Measurements from ENCODE around the gene CDC26.
"Not testable (repeated sequence)": the region's sequence is repeated elsewhere in the genome, so short reads cannot be mapped to it uniquely, and the experiment has no call there.

The CDC26 gene

DNA sequence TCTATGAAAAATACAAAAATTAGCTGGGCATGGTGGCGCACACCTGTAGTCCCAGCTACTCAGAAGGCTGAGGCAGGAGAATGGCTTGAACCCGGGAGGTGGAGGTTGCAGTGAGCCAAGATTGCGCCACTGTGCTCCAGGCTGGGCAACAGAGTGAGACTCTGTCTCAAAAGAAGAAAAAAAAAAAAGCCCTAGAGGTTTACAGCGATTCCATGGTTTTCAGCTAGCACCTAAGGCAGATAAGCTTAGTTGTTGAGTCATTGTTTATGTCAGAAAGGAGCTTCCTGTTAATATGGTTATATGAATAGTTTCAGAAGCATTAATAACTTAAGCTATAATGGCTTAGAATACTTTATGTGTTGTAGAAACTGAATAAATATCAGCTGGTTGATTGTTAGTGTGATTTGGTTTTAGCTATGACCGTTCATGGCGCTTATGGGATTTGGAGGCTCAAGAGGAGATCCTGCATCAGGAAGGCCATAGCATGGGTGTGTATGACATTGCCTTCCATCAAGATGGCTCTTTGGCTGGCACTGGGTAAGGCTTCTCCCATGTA lies 14.8 kb upstream of the CDC26 start:
- DNase-seq, result no peak

DNA sequence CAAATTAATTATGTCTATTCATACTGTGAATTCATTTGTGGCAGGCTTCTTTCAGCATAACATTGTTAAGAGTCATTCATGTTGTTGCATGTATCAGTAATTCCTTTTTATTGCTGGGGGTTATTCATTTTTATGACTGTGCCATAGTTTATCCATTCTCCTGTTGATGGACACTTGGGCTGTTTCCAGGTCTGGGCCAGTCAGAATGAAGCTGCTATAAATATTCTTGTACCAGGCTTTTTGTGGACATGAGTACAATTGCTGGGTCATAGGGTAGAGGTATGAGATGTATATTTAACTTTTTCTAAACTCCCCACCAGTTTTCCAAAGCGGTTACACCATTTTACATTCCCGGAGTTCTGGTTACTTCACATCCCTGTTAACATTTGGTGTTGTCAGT lies 13.7 kb upstream of the CDC26 start:
- DNase-seq, result no peak

DNA sequence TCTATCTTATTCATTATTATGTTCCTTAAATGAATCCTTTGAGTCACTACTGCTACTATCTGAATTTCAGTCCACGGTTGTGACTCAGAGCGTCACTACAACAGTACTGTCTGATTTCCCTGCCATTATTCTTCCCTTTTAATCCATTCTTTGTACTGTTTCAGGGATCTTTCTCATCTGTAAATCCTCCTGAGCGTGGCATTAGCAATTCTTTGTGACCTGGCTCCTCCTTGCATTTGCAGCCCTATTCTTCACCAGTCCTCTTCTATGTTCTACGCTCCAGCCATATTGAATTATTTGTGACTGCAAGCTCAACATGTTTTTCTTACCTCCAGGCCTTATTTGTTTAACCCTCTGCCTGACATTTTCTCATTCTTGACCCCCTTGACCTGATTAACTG lies 6.0 kb upstream of the CDC26 start:
- DNase-seq, result no peak

DNA sequence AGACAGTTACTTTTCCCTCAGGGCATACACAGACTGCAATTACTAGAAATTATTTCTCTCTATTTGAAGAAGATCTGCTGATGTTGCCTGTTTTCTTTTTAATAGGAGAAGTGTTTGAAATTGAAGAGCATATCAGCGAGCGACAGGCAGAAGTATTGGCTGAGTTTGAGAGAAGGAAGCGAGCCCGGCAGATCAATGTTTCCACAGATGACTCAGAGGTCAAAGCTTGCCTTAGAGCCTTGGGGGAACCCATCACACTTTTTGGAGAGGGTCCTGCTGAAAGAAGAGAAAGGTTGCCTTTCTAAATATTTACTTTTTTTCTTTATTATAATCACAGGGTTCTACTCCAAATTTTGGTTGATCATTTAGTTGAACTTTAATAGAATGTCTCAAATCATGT lies 3.5 kb upstream of the CDC26 start:
- no peak for DNase-seq

DNA sequence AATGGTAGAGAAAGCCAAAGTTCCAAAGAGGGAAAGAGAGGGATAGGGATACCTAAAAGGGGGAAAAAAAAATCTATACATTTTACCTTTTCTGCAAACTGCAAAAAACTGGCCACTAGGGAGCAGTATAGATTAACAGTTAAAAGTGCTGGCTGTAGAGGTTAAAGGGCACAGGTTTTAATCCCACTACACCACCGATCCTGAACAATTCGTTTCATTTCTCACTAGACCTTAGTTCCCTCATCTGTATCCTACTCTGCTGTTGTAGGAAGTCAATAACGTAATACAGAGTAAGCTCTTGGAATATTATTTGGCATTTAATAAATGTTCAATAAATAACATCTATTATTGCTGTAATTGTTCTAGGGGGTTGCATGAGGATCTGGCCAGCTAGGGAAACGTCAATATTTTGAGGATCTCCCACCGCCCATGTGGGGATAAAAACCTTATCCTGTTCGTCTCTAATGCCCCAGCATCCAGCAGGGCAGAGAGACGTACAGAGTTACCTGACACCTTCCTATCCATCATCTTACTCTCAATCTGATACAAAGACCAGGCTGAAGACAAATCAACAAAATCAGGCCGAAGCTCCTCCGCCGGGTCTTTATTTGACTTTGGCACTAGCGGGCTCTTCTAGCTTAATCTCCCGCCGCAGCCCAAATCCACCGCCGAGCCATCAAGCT lies 757 bp downstream of the CDC26 start:
- peak; percentile 61 to 65 for DNase-seq

DNA sequence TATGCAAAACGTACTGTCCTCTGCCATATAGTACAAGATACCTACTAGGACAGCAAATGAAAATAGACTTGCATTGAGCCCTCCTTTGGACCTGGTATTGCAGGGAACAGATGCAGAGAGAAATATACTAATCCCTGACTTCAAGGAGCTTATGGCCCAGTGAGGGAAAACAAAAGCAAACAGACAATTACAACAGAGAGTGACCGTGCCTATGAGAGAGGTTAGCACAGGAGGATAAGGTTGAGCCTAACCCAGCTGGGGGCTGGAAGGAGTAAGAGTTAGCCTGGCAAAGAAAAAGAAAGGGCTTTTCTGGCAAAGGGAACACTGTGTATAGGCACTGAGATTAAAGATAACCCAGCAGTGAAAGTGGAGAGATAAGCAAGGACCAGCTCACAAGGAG lies 5.5 kb downstream of the CDC26 start:
- no peak for DNase-seq

DNA sequence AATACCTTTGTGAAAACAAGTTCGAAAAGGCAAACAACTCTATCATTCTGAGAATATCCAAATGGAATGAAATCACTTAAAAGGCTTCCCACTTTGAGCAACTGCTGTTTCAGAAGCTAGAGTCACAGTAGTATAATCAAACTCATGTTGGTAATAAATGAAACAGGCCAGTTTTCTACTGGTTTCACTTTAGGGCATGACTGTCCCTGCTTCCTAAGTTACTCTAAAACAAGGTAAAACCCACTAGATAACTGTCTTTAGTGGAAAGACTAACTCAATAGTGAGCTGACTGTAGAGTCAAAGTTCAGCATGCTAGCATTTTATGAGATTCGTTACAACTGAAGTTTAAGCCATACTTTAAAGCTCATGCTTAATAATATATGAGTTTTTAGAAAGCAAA lies 6.0 kb downstream of the CDC26 start:
- no peak for DNase-seq

DNA sequence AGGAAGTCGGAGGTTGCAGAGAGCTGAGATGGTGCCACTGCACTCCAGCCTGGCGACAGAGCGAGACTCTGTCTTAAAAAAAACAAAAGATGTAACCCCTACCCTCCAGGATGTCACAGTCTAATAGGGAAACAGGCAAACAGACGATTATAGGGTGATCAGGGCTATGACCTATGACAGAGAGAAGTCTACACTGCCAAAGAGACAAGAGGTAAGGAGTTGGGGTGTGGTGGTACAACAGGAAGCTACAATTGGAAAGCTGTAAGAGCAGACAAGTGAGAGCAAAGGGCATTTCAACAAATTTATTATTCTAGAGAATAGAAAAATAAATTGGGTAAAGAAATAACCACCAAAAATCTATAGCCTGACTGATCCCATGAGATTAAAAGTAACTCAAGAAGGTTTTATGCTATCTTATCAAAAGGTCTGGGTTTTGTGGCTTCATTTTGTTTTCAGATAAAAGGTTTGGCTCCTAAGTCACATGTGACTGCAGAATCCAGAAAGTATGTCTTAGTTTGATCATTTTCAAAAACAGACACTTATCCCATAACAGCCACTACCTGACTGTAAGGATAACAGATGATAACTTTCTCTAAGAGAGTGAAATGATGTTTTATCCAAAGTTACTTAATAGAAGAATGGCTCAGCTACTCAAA lies 7.3 kb downstream of the CDC26 start:
- no peak for DNase-seq

DNA sequence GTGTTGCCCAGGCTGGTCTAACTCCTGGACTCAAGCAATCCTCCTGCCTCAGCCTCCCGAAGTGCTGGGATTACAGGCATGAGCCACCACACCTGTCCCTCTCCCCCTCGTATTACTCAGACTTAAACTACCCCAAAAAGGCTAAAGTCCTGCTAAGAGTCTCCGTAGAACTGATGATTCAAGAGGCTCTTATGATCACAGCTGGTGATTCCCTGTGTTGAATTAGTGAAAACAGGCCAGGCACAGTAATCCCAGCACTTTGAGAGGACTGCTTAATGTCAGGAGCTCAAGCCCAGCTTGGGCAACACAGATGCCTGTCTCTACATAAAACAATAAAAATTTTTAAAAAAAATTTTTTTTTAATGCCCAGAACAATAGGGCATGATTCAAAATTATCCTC lies 9.2 kb downstream of the CDC26 start:
- DNase-seq, result no peak

DNA sequence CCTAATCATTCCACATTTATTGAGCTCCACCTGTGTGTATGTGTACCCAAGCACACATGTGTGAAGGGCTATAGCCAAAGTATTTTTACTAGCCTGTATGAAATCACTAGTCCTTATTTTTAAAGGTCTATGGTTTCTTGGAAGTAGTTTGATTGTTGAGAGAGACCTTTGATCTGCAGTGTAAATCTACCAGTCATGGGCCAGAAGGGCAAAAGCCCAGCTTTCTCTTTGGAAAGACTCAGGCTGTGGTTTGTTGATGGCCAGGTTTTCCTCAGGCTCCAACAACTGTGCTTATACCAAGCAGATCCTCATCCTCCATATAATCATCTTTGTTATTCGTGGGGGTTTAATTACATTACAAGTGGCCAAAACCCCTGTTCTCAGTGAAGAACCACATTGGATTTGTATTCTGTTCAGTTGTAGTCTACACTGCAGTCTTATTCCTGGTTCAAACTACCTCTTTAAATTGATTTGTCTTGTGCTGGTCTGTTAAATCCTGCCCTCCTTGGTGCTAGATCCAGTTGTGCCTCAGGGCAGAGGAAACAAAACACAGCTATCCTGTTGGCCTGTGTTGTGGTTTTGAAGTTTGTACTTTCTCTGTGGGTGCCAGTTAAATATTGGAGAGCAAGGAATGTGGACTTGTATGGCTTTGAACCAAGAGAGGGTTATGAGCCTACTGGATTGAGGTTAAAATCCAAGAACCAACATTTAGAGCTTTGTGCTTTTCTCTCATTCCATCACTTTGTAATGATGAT lies 13.3 kb downstream of the CDC26 start:
- no peak for DNase-seq

DNA sequence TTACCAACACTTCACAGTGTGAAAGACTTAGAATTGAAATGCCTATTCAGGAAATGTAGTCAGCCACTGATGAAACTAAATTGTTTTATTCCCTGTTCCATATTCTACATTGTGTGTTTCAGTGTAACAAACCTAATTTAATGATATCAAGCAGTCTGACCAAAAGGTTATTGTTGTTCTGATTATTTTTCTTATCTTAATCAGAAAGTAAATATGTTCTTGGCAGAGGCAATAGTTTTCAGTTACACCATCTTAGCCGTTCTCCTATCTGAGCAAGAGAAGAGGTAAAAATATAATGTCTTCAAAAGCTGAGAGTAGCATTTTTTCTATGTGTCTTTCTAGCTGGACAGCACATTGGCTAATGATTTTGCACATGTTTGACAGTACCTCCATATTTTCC lies 17.1 kb downstream of the CDC26 start:
- no peak for DNase-seq

DNA sequence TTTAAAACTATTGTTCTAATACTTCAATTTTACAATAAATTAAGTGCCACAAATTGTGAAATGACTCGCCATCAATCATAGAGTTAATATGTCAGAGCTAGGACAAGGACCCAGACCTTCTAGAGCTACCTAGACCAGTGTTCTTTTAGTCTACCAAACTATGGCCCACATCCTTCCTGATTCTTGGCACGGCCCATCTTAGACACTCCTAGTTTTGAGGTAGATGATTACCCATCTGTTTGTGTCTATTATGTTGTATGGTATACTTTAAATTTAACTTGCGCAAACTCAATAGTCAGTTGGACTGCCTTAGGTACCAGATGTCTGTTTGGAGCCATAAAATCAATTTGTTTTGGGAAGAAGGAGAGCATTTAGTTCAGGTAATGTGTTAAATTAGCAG lies 17.5 kb downstream of the CDC26 start:
- DNase-seq, result no peak

DNA sequence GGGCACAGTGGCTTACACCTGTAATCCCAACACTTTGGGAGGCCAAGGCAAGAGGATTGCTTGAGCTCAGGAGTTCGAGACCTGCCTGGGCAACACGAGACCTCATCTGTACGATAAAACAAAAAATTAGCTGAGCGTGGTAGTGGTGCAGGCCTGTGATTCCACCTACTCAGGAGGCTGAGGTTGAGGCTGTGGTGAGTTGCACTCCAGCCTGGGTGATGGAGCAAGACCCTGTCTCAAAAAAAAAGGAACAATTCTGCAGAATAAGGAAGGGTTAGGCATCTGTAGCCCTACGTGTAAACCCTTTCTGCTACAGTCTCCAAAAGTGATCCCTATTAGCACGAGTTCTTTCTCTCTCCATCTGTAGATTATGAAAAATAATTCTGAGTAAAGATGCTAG lies 19.9 kb downstream of the CDC26 start:
- DNase-seq, result no peak

DNA sequence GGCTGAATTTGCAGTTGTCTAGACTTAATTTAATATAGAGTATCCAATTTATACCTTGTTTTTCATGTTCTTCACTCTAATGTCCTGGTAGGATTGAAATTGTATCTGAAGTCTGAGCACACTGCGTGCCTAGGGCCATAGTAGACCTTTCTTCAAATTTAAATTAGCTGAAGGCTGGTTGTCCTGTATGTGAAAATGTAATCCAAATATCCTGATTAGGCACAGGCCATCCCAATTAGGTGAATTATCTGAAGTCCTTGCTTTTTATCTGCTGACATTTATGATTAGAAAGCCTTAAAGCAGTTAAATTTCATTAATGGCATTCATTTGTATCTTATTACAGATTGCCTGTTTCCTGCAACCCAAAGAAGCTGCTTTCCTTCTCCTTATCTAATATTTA lies 20.4 kb downstream of the CDC26 start:
- DNase-seq, result no peak

DNA sequence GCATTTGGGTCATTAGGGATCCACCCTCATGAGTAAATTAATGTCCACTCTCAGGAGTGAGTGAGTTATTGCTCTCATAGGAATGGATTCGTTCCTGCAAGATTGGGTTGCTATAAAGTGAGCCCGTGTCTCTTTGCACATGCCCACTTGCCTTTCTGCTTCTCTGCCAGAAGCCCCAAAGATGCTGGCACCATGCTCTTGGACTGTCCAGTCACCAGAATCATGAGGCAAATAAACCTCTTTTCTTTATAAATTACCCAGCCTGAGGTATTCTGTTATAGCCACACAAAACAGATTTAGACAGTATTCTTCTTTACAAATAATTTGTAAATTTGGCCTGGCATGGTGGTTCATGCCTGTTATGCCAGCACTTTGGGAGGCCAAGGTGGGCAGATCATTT lies 24.6 kb downstream of the CDC26 start:
- no peak for DNase-seq

DNA sequence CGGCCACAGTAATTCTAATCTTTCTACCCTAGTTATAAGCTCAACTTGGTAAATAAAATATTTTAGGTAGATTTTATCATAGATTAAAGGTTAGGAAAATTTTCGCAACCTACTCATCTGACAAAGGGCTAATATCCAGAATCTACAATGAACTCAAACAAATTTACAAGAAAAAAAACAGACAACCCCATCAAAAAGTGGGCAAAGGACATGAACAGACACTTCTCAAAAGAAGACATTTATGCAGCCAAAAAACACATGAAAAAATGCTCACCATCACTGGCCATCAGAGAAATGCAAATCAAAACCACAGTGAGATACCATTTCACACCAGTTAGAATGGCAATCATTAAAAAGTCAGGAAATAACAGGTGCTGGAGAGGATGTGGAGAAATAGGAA lies 25.7 kb downstream of the CDC26 start:
- not testable (repeated sequence) for DNase-seq

DNA sequence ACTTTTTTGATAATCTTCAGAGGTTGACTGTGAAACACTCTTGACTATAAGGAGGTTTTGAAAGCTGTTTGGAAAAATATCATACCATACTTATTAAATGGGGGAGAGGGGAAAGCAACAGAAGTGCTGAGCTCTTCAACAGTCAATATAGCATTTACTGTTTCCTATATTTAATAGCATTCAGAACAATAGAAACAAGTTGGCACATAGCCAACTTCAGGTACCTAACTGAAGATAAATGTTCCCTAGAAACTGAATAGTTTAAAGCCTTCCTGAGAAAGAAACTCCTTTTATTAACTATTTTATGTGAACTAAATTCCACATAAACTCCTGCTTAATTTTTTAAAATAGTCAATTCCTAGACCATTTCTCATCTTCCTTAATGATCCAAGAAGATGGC lies 27.7 kb downstream of the CDC26 start:
- DNase-seq, result no peak

DNA sequence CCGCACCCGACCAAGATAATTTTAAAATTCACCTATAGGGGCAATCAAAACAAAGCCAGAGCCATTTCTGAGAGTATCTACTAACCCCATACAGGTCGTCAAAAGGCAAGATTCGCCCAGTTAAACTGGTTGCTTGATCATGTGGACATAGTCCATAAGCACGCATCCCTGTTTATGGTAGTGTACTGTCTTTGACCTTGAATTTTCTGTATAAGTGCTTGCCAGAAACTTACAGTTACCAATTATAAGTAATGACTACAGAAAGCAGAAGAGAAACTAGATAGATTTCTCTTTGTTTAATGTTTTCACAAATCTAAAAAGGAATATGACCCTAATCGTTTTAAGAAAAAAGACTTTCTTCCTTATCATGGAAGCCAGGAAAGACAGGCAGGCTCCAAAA lies 28.4 kb downstream of the CDC26 start:
- no peak for DNase-seq

DNA sequence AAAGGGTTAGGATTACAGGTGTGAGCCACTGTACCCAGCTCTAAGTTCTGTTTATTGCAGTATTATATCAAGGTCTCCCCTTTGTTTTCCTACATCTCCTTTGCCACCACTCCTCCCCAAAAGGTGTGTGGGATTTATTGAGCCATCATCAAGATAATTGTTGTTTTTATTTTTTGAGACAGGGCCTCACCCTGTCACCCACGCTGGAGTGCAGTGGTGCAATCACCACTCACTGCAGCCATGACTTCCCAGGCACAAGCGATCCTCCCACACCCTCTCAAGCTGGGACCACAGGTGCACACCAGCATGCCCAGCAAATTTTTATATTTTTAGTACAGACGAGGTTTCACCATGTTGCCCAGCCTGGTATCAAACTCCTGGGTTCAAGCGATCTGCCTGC lies 29.5 kb downstream of the CDC26 start:
- DNase-seq, result no peak

DNA sequence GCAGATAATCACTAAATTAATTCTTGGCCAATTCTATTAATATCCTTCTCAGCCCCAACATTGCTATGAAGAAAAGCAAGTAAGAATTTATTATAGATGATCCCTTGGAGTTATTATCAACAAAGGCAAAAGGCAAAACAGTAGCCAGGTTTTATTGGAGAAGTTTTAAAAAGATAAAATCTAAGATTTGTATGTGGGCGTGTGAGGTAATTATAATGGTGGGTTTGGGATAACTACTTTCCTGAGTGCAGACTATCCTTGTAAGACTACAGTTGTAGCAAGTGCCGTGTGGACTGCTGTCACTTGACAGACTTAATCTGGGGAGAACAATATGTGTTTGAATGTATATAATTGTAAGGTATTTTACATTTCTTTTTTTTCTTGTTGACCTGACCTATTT lies 30.8 kb downstream of the CDC26 start:
- DNase-seq, result no peak

DNA sequence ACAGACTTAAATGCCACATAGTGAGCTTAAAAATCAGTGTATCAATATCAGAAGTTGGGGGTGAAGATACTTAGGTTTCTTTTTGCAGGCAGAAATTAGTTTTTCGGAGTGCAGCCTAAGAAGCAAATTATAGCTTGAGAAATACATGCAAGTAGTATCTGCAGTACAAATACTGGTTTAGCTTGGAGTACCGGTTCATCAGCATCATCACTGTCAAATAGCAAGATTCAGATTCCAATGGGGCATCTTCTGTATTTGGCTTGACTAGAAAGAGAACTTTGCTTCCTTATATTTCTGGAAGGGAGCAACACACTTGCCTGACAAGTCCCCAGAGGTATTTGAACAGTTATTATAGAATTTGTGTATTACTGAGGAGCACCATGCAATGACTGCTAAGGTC lies 34.2 kb downstream of the CDC26 start:
- DNase-seq, result no peak

DNA sequence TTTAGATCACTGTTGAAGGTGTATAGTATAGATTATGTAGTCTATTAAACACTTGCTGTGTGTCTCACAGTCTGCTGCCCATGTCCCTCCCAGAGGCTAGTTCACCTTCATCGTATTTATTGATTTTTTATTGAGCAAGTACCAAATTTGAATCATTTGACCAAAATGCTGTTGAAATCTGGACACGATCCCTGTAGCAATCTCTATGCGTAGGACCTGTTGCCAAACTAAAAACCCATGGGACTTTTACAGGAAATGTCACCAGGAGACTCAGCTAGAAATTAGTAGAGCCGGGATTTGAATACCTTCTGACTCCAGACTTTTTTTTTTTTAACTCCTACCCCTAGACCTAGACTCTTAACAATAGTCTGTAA lies 36.5 kb downstream of the CDC26 start:
- no peak for DNase-seq

DNA sequence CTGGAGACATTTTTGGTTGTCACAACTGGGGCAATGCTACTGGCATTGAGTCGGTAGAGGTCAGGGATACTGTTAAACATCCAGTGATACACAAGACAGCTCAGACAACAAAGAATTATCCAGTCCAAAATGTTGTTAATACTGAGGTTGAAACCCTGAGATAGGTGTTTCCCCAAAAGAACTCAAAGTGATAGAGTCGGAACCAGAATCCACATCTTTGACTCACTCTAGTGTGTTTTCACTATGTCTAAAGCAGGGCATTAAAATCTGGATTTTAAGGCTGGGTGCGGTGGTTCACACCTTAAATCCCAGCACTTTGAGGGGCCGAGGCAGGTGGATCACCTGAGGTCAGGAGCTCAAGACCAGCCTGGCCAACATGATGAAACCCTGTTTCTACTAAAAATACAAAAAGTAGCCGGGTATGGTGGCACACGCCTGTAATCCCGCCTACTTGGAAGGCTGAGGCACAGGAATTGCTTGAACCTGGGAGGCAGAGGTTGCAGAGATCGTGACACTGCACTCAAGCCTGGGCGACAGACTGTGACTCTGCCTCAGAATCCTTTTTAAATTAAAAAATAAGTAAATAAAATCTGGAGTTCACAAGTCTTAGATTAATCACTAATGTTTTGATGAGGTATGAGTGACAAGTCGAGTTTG lies 37.0 kb downstream of the CDC26 start:
- no peak for DNase-seq

DNA sequence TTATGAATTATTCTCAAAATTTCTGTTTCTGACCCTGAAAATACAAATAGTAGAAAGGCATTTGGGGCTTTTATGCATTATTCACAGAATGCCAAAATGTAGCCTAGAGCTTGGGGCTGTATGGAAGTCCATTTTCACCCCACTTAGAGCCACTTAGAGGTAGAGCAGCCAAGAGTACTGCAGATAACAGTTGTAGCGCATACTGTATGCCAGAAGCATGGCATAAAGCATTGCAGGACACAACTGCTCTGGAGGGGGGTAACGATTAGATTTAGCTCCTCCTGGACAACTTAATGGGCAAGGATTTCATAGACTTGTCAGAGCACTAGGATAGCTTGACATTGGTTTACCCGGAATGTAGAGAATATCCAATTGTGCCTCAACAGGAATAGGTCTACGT lies 38.3 kb downstream of the CDC26 start:
- no peak for DNase-seq
